Mesothelial cell of epicardium (in vitro differentiated cells): ENCODE results near the gene OR1F1. TPM values are rescaled to one million over a fixed set of nuclear protein-coding genes. Genes with fewer than 3 reads are reported as not detected.
A peak's percentile ranks its signal among the peaks of the same experiment; 100 is the strongest.
"Not testable (repeated sequence)": the region's sequence is repeated elsewhere in the genome, so short reads cannot be mapped to it uniquely, and the experiment has no call there.

Experiments used
- DNase-seq, 2 experiments: peaks; one replicate each; pipeline ENCODE4 v3.0.0; 2021; ENCODE audit warnings: low spot score in 2 of 2; ENCODE audit not compliant: unreplicated experiment in 2 of 2
- H3K27ac Mint-ChIP-seq: 2 replicates; pipeline ENCODE4 v1.8.0; 2021; ENCODE audit warnings: mixed read lengths
- H3K27me3 Mint-ChIP-seq: 2 replicates; pipeline ENCODE4 v1.8.0; 2021; ENCODE audit warnings: low read depth, mixed read lengths
- H3K36me3 Mint-ChIP-seq: 2 replicates; pipeline ENCODE4 v1.8.0; 2021; ENCODE audit warnings: mixed read lengths
- H3K4me1 Mint-ChIP-seq: 2 replicates; pipeline ENCODE4 v1.8.0; 2021; ENCODE audit warnings: mixed read lengths
- H3K4me3 Mint-ChIP-seq: 2 replicates; pipeline ENCODE4 v1.8.0; 2021; ENCODE audit warnings: mild to moderate bottlenecking, moderate library complexity, mixed read lengths
- H3K9me3 Mint-ChIP-seq: 2 replicates; pipeline ENCODE4 v1.8.0; 2021; ENCODE audit warnings: mixed read lengths
- total RNA-seq: library from RNA; stranded (reverse); gene quantifications from 3 replicates; pipeline ENCODE4 v1.2.1, GENCODE V29; 2021
- TF ChIP-seq, protein P1 (sequence below): fragments of 200-600 bp; sonication (generic); IDR thresholded peaks from one replicate; pipeline ENCODE4 v1.5.0; 2021; ENCODE audit warnings: antibody characterized with exemption; ENCODE audit not compliant: unreplicated experiment

OR1F1 gene
- total RNA-seq = not detected in 3 replicates

- peak within 1 kb of the TSS; percentile 64 for H3K27ac Mint-ChIP-seq
- no peaks in the 10 kb centered on the region for H3K36me3 Mint-ChIP-seq
- no peaks in the 10 kb centered on the region for H3K9me3 Mint-ChIP-seq
- peaks cover 24% of the 10 kb centered on the region for H3K4me1 Mint-ChIP-seq
- TF ChIP-seq, protein P1, sequence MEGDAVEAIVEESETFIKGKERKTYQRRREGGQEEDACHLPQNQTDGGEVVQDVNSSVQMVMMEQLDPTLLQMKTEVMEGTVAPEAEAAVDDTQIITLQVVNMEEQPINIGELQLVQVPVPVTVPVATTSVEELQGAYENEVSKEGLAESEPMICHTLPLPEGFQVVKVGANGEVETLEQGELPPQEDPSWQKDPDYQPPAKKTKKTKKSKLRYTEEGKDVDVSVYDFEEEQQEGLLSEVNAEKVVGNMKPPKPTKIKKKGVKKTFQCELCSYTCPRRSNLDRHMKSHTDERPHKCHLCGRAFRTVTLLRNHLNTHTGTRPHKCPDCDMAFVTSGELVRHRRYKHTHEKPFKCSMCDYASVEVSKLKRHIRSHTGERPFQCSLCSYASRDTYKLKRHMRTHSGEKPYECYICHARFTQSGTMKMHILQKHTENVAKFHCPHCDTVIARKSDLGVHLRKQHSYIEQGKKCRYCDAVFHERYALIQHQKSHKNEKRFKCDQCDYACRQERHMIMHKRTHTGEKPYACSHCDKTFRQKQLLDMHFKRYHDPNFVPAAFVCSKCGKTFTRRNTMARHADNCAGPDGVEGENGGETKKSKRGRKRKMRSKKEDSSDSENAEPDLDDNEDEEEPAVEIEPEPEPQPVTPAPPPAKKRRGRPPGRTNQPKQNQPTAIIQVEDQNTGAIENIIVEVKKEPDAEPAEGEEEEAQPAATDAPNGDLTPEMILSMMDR = no peak
- DNase-seq = peak in 1 of 2 experiments; percentile 63
- H3K4me3 Mint-ChIP-seq = peak within 1 kb of the TSS; percentile 80
- peaks cover 94% of the 10 kb centered on the region for H3K27me3 Mint-ChIP-seq
Observed at GRCh38 chr16:3187798-3188674, at the start of gene OR1F1. Gene OR1F1, plus strand, starts transcription at chr16:3188204.

GRCh38 chr16:3138342-3138741, 49.7 kb upstream of the OR1F1 start:
- Mint-ChIP-seq H3K27ac (no peak overlapping the region), H3K9me3 (no peaks in the 10 kb centered on the region), H3K27me3 (no peaks in the 10 kb centered on the region), H3K4me1 (peaks cover 15% of the 10 kb centered on the region), H3K36me3 (peaks cover 14% of the 10 kb centered on the region), H3K4me3 (no peak overlapping the region)
- DNase-seq = no peak
- TF ChIP-seq, protein P1 = no peak

- Mint-ChIP-seq H3K4me3 (no peak overlapping the region), H3K27ac (no peak overlapping the region), H3K36me3 (peaks cover 14% of the 10 kb centered on the region), H3K4me1 (peaks cover 11% of the 10 kb centered on the region), H3K9me3 (no peaks in the 10 kb centered on the region), H3K27me3 (no peaks in the 10 kb centered on the region)
- DNase-seq = no peak
- TF ChIP-seq, protein P1 = no peak
Observed at GRCh38 chr16:3138823-3139426, 49.1 kb upstream of the OR1F1 start.

GRCh38 chr16:3139561-3139960, 48.4 kb upstream of the OR1F1 start:
- peaks cover 14% of the 10 kb centered on the region for H3K36me3 Mint-ChIP-seq
- H3K4me1 Mint-ChIP-seq, DNase-seq, H3K27me3 Mint-ChIP-seq, H3K27ac Mint-ChIP-seq, H3K4me3 Mint-ChIP-seq, H3K9me3 Mint-ChIP-seq: not testable (repeated sequence)

GRCh38 chr16:3140603-3141427, 47.2 kb upstream of the OR1F1 start:
- H3K27me3 Mint-ChIP-seq = no peaks in the 10 kb centered on the region
- TF ChIP-seq, protein P1 = no peak
- DNase-seq = no peak
- H3K36me3 Mint-ChIP-seq = peaks cover 14% of the 10 kb centered on the region
- H3K9me3 Mint-ChIP-seq = no peaks in the 10 kb centered on the region
- peaks cover 4% of the 10 kb centered on the region for H3K4me1 Mint-ChIP-seq
- H3K4me3 Mint-ChIP-seq = no peak overlapping the region
- H3K27ac Mint-ChIP-seq = no peak overlapping the region
